H1 (cell line): Measurements from ENCODE around the gene TRIB2. TPM values are rescaled to one million over a fixed set of nuclear protein-coding genes. Genes with fewer than 3 reads are reported as not detected.

Experiments
- NANOG ChIP-seq: IDR thresholded peaks from 2 replicates; pipeline ENCODE4 v1.6.1; 2011; ENCODE audit warnings: low read length, low read depth, mild to moderate bottlenecking, inconsistent platforms; ENCODE audit not compliant: insufficient read depth, poor library complexity, severe bottlenecking
- polyA plus RNA-seq, 7 experiments: library from polyadenylated mRNA; depleted of rRNA in 3 of 7; stranded (reverse) in 5 of 7; unstranded in 2 of 7; fragments of >200 nt in 5 of 7; fragments of 200-250 nt in 2 of 7; gene quantifications; 1 replicate in 5 of 7; 2 replicates in 1 of 7; 4 replicates in 1 of 7; pipeline versions ENCODE4 v1.2.1 to v1.2.3, GENCODE V29; 2011 to 2013; ENCODE audit warnings: missing spikeins in 2 of 7, mixed read lengths in 2 of 7
- total RNA-seq: library from RNA; stranded (reverse); fragmentation: NEBNext Ultra II Directional; extraction: Animal tissue kit (Norgen Biotek cat#: 25700); gene quantifications from 2 replicates; pipeline ENCODE4 v1.2.1, GENCODE V29; 2021

The TRIB2 gene
- total and polyA plus RNA-seq, 2 of the 8 experiments (the other 6 are each of a cell fraction or from before 2014, with no cell fraction given) = 40.8 to 57.0 TPM

GRCh38 chr2:12732651-12733050 lies 15.9 kb downstream of the TRIB2 start (continued):
- no peak for TF ChIP-seq NANOG
